HG03342 (cell line): ENCODE measurements around the gene AMZ1.
A peak's percentile ranks its signal among the peaks of the same experiment; 100 is the strongest.
"Not testable (repeated sequence)": the region's sequence is repeated elsewhere in the genome, so short reads cannot be mapped to it uniquely, and the experiment has no call there.

Source experiments
- ATAC-seq: cut with Tn5 transposase; IDR thresholded peaks from one replicate; pipeline ENCODE4 v1.9.1; 2021; ENCODE audit warnings: mild to moderate bottlenecking, moderate library complexity; ENCODE audit not compliant: unreplicated experiment

The AMZ1 gene

DNA sequence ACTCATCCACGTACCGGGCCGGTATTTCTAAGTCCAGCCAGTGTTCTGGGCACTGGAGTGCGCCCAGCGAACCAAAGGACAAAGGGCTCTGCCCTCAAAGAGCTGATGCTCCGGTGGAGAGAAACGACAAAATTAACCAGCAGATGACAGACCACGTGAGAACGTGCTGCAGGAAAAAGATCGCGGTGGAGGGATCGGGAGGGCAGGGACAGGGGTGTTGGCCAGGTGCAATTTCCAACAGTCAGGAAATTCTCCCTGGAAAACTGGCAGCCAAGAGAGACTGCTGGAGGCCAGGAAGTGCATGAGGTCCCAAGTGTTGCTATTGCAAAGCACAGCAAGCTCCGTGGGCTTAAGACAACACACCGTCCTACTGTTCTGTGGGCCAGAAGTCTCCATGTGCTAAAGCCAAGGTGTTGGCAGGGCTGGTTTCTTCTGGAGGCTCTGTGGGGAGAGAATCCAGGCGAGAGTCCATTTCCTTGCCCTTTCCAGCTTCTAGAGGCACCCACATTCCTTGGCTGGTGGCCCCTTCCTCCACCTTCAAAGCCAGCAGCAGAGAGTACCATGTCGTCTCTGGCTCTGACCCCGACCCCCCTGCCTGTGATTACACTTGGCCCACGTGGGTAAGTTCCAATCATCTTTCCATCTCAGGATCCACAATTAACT, 21.3 kb upstream of the AMZ1 start:
- no peak for ATAC-seq

DNA sequence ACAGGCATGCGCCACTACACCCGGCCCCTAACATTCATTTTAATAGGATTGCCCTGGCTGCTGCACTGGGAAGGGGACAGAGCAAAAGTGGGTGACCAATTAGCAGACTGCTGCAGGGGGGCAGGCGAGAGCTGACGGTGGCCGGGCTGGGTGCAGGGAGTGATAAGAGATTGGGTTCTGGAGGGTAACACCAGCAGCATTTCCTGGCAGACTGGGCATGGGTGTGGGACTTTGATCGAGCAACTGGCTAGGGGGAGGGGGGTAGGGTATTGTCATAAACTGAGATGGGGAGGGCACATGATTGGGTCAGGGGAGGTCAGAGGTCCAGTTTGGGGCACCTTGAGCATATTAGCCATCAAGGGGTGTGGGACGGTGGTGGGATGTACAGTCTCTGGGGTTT, 20.2 kb upstream of the AMZ1 start:
- no peak for ATAC-seq

GRCh38 chr7:2668401-2668800, 19.6 kb upstream of the AMZ1 start:
- no peak for ATAC-seq

DNA sequence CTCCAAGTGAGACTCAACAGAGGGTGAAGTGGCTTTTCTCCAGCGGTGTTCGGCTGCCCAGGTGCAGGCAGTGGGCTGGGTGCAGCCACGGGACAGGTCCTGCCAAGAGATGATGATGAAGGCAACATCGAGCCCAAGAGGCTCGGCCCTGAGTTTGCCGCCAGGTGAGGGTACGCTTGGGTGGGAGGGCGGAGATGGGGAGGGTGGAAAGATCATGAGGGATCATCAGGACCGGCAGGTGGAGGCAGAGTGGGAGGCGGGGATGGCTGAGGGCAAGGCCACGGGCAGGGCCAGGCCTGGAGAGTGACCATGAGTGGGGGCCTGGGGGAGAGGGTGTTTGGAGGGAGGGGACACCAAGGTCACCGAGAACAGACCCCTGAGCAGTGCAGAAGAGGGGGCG, 17.8 kb upstream of the AMZ1 start:
- ATAC-seq = no peak

- ATAC-seq = peak; percentile 62
Measured at GRCh38 chr7:2670720-2671391, 17.1 kb upstream of the AMZ1 start.

DNA sequence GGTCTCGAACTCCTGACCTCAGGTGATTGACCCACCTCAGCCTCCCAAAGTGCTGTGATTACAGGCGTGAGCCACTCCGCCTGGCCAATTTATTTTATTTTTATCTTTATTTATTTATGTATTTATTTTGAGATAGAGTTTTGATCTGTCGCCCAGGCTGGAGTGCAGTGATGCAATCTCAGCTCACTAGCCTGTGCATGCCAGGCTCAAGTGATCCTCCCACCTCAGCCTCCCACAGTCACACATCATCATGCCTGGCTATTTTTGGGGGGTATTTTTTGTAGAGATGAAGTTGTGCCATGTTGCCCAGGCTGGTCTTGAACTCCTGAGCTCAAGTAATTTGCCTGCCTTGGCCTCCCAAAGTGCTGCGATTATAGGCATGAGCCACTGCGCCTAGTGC, 14.8 kb upstream of the AMZ1 start:
- not testable (repeated sequence) for ATAC-seq

- ATAC-seq = no peak
Measured at GRCh38 chr7:2673934-2674333, 14.1 kb upstream of the AMZ1 start.

DNA sequence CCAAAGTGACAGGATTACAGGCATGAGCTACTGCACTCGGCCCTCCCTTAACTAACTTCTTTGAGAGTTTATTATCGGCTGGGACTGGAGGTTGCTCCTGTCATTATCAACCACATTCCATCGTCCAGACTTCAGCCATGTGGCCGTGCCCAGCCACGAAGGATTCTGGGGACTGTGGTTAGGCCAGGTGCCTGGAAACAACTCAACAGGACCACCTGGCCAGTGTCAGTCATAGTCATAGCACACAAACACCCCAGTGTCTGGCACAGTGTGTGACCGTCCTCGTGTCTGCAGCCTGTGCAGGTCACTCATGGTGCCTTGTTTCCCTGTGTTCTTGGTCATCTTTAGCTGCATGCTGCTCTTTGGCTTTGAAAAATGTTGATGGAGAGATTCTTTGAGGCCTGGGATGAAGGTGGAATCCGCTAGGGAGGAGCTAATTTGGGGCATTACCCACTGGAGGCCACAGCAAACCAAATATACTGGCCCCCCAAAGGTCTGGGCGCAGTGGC, 12.7 kb upstream of the AMZ1 start:
- no peak for ATAC-seq

DNA sequence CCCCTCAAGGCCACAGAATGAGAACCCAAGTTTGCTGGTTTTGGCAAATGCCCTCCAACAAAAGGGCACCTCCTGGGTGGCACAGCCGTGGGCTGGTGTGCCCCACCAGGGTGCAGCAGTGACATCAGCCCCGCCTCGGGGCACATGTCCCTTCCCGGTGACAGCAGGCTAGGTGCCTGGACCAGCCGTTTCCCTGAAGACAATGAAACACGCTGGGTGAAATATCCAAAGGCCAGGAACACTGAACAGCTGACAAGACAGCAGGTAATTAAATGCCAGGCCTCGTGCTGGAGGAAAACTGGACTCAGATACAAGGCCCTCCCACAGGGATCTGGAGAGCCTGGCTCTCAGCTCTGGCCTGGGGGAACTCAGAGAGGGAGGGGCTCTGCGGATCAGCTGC, 11.4 kb upstream of the AMZ1 start:
- not testable (repeated sequence) for ATAC-seq

- not testable (repeated sequence) for ATAC-seq
Measured at GRCh38 chr7:2678454-2678853, 9.5 kb upstream of the AMZ1 start.

GRCh38 chr7:2679135-2680127, 8.6 kb upstream of the AMZ1 start:
- not testable (repeated sequence) for ATAC-seq

GRCh38 chr7:2680256-2680655, 7.7 kb upstream of the AMZ1 start:
- no peak for ATAC-seq

DNA sequence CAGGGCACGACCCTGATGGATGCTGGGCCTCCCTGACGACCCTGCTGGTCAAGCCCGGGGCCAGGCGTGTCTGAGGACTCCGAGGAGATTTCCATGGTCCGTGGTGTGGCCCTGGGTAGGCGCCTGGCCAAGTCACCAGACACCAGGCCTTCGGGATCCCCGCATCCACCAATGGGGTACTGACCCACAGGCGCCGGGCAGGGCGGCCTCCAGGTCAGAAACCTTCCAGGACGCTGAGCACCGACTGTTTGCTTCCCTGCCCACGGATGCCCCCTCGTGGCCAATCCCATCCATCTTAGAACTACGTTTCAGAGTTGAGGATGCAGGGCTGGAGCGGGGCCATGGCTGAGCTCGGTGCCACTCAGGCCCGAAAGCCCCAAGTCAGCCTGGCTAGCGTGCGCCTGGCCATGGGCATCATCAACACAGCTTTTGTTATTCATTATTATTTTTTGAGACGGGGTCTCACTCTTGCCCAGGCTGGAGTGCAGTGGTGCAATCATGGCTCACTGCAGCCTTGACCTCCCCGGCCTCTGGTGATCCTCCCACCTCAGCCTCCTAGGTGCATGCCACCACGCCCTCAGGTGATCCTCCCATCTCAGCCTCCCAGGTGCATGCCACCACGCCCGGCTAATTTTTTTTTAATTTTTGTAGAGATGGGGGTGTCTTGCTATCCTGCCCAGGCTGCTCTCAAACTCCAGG, 7.1 kb upstream of the AMZ1 start:
- no peak for ATAC-seq

DNA sequence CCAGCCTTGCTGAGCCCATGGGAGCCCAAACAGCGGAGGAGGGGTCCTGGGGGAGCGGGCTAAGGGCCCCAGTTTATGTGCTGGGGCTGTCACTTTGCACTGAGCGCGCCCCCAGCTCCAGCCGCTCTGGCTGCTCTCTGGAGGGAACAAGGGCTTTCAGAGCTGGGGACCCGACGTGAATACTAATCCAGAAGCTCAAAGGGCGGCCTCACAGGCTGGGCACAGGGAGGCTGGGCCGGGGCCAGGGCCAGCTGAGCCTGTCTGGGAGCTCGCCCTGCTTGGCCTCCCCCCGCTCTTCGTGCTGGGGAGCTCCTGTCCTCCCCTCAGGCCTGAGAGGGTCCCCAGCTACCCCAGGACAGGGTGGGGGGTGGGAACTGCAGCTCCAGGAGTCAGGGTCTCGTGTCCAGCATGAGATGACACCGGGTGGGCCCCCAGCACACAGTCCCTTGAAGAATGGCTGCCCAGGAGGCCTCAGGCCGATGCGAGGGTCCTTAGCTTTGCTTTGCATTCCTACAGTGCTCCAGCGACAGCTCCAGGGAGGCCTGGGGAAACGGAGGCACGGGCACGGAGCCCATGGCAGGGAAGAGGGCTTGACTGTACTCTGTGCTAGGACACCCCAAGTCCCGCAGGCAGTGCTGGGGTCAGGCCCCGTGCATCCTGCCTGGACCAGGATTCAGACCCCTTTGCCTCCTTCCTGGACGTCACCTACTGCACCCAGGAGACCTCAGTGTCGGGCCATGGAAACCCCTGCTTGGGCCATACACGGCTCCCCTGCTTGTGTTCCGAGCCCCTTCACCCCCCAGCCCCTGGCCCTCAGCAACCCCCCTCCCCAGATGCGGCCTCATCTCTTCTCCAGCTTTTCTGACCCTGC, 5.8 kb upstream of the AMZ1 start:
- ATAC-seq = no peak

GRCh38 chr7:2684501-2684900, 3.5 kb upstream of the AMZ1 start:
- no peak for ATAC-seq

DNA sequence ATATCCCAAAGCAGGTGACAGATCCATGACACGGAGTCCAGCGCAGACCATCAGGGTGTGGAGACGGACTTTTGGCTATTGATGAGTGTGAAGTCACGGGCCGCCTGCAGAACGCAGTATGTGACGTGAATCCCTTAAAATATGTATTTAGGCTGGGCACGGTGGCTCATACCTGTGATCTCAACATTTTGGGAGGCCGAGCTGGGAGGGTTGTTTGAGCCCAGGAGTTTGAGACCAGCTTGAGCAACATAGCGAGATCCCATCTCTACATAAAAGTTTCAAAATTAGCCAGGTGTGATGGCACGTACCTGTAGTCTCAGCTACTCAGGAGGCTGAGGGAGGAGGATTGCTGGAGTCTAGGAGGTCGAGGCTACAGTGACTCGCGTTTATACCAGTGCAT, 1.9 kb upstream of the AMZ1 start:
- ATAC-seq = no peak

GRCh38 chr7:2687338-2687869, 598 bp upstream of the AMZ1 start:
- ATAC-seq = no peak

DNA sequence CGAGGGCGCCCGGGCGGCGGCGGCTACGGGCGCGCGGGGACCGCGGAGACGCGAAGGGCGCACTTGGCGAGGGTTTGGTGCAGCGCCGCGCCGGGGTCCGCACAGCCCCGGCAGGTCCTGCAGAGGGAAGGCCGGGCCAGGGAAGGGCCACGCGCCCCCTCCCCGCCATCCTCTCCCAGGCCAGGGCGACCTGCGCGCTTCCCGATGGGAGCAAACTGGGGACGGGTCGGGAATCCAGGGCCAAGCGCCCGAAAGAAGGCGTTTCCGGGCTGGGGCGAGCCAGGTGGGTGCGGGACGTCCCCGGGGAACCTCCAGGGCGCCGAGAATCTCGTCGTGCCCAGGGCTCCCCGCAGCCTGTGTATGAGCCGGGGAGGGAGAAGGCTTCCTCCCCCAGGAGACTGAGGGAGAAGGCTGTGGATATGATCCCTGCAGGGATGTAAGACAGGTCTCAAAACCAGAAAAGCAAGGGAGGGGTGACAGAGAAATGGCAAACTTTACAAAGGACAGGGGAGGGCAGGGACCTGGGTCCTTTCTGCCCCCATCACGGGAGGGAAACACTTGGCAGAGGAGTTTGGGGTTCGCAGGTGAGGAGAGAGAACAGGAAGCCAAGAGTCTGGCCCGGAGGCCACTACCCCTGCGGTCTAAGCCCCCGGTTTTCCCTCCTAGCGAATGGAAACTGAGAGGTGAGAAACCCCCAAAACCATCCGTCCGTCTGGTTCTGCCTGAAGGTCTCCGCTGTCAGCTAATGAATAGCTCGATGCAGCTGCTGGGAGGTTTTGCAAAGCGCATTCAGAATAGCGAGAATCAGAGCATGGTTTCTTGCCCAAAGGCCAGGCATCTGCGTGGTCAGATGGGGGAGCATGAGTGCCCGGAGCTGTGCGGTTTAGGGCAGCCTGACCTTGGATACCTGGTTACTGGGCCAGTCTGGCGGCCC, 674 bp downstream of the AMZ1 start:
- ATAC-seq = peak; percentile 82
